ENCODE measurements around the gene TGFB1. TPM values are rescaled to one million over a fixed set of nuclear protein-coding genes. Genes with fewer than 3 reads are reported as not detected.
A peak's percentile ranks its signal among the peaks of the same experiment; 100 is the strongest.

Gene TGFB1
- total RNA-seq, 1 experiment from 2014 or later: 10.4 TPM

DNA sequence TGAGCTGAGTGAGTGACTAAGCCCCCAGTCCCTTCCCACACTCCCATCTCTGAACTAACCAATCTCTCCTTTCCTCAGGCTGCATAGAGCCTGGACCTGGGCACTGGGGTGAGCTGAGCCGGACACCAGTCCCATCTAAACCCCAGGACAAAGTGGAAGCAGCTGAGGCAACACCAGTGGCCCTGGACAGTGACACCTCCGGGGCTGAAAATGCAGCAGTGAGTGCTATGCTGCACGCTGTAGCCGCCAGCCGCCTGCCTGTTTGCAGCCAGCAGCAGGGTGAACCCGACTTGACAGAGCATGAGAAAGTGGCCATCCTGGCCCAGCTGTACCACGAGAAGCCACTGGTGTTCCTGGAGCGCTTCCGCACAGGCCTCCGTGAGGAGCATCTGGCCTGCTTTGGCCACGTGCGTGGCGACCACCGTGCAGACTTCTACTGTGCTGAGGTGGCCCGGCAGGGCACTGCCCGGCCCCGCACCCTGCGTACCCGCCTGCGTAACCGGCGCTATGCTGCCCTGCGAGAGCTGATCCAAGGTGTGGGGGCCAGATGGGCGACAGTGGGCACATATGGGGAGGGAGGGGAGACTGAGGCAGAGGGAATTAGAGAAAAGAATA lies 37.3 kb downstream of the TGFB1 start (continued):
- TF ChIP-seq, protein P1, sequence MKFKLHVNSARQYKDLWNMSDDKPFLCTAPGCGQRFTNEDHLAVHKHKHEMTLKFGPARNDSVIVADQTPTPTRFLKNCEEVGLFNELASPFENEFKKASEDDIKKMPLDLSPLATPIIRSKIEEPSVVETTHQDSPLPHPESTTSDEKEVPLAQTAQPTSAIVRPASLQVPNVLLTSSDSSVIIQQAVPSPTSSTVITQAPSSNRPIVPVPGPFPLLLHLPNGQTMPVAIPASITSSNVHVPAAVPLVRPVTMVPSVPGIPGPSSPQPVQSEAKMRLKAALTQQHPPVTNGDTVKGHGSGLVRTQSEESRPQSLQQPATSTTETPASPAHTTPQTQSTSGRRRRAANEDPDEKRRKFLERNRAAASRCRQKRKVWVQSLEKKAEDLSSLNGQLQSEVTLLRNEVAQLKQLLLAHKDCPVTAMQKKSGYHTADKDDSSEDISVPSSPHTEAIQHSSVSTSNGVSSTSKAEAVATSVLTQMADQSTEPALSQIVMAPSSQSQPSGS (CRISPR knock-in tag; IDR thresholded peaks at IDR 0.05; ENCODE audit: borderline replicate concordance, low read depth): no peak

- H3K4me1 Mint-ChIP-seq: peaks cover 21% of the 10 kb centered on the region
- ChIA-PET CTCF (interaction anchor here (1.1 kb wide), 2 partner anchors 10 to 259 kb away, joined by 3 to 4 read pairs; no protein-coding TSS in a partner anchor), POLR2A (no interaction called here)
- DNase-seq (ENCODE audit: low spot score) (no peak), ATAC-seq (no peak)
- H3K4me3 Mint-ChIP-seq: peak overlapping the region; percentile 96
- no peaks in the 10 kb centered on the region for H3K9me3 Mint-ChIP-seq
- TF ChIP-seq SMAD4 (CRISPR knock-in tag; IDR thresholded peaks at IDR 0.05) (no peak), IRF2 (CRISPR knock-in tag; IDR thresholded peaks at IDR 0.05; ENCODE audit: borderline replicate concordance, low read depth) (no peak), SMAD3 (CRISPR knock-in tag; IDR thresholded peaks at IDR 0.05; ENCODE audit: borderline replicate concordance) (no peak), TEAD4 (CRISPR knock-in tag; IDR thresholded peaks at IDR 0.05) (no peak), ZMAT4 (CRISPR knock-in tag; IDR thresholded peaks at IDR 0.05) (no peak), MXD4 (CRISPR knock-in tag; IDR thresholded peaks at IDR 0.05; ENCODE audit: borderline replicate concordance) (no peak), JAZF1 (CRISPR knock-in tag; IDR thresholded peaks at IDR 0.05) (no peak), NR3C1 (CRISPR knock-in tag; conservative IDR thresholded peaks at IDR 0.05; ENCODE audit: low read depth) (no peak), FOXP4 (CRISPR knock-in tag; IDR thresholded peaks at IDR 0.05) (no peak), ZNF396 (CRISPR knock-in tag; IDR thresholded peaks at IDR 0.05; ENCODE audit: borderline replicate concordance) (no peak), GTF2I (CRISPR knock-in tag; conservative IDR thresholded peaks at IDR 0.05) (no peak), JUN (CRISPR knock-in tag; IDR thresholded peaks at IDR 0.05) (no peak), GABPB1 (CRISPR knock-in tag; IDR thresholded peaks at IDR 0.05) (no peak), ATF3 (CRISPR knock-in tag; conservative IDR thresholded peaks at IDR 0.05) (no peak), RORB (CRISPR knock-in tag; IDR thresholded peaks at IDR 0.05) (no peak)
- TF ChIP-seq, protein P1 (CRISPR knock-in tag; IDR thresholded peaks at IDR 0.05; ENCODE audit: borderline replicate concordance, low read depth): no peak
- TF ChIP-seq, protein P2, sequence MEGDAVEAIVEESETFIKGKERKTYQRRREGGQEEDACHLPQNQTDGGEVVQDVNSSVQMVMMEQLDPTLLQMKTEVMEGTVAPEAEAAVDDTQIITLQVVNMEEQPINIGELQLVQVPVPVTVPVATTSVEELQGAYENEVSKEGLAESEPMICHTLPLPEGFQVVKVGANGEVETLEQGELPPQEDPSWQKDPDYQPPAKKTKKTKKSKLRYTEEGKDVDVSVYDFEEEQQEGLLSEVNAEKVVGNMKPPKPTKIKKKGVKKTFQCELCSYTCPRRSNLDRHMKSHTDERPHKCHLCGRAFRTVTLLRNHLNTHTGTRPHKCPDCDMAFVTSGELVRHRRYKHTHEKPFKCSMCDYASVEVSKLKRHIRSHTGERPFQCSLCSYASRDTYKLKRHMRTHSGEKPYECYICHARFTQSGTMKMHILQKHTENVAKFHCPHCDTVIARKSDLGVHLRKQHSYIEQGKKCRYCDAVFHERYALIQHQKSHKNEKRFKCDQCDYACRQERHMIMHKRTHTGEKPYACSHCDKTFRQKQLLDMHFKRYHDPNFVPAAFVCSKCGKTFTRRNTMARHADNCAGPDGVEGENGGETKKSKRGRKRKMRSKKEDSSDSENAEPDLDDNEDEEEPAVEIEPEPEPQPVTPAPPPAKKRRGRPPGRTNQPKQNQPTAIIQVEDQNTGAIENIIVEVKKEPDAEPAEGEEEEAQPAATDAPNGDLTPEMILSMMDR (IDR thresholded peaks at IDR 0.05): no peak
- TF ChIP-seq, protein P3, sequence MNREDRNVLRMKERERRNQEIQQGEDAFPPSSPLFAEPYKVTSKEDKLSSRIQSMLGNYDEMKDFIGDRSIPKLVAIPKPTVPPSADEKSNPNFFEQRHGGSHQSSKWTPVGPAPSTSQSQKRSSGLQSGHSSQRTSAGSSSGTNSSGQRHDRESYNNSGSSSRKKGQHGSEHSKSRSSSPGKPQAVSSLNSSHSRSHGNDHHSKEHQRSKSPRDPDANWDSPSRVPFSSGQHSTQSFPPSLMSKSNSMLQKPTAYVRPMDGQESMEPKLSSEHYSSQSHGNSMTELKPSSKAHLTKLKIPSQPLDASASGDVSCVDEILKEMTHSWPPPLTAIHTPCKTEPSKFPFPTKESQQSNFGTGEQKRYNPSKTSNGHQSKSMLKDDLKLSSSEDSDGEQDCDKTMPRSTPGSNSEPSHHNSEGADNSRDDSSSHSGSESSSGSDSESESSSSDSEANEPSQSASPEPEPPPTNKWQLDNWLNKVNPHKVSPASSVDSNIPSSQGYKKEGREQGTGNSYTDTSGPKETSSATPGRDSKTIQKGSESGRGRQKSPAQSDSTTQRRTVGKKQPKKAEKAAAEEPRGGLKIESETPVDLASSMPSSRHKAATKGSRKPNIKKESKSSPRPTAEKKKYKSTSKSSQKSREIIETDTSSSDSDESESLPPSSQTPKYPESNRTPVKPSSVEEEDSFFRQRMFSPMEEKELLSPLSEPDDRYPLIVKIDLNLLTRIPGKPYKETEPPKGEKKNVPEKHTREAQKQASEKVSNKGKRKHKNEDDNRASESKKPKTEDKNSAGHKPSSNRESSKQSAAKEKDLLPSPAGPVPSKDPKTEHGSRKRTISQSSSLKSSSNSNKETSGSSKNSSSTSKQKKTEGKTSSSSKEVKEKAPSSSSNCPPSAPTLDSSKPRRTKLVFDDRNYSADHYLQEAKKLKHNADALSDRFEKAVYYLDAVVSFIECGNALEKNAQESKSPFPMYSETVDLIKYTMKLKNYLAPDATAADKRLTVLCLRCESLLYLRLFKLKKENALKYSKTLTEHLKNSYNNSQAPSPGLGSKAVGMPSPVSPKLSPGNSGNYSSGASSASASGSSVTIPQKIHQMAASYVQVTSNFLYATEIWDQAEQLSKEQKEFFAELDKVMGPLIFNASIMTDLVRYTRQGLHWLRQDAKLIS (CRISPR knock-in tag; IDR thresholded peaks at IDR 0.05; ENCODE audit: borderline replicate concordance): no peak
- H3K27ac Mint-ChIP-seq: no peak overlapping the region
- H3K36me3 Mint-ChIP-seq: peaks cover 27% of the 10 kb centered on the region
- H3K27me3 Mint-ChIP-seq (ENCODE audit: low read depth): no peaks in the 10 kb centered on the region
Observed at GRCh38 chr19:41311613-41312012, 42.1 kb downstream of the TGFB1 start.
